Vagina (tissue), 2 donors: ENCODE measurements around the gene EYA4.

Experiments
- POLR2A ChIP-seq, 2 donors: fragments of 450-650 bp; IDR thresholded peaks; one replicate each; pipeline ENCODE4 v1.6.1; 2017; ENCODE audit warnings: antibody characterized with exemption in 2 of 2, mild to moderate bottlenecking in 2 of 2, moderate library complexity in 2 of 2
- POLR2AphosphoS5 ChIP-seq, 2 donors: sonication (generic); formaldehyde crosslinking; IDR thresholded peaks; one replicate each; pipeline ENCODE4 v1.9.0; 2017; ENCODE audit warnings: antibody characterized with exemption in 2 of 2, mild to moderate bottlenecking in 2 of 2, low read depth in 1 of 2; ENCODE audit not compliant: insufficient read depth in 1 of 2
- TF ChIP-seq, protein P1 (sequence below), 3 experiments: fragments of 450-650 bp in 2 of 3; fragments of 200-600 bp in 1 of 3; sonication (generic) in 1 of 3; IDR thresholded peaks; one replicate each; pipeline ENCODE4 v1.5.1; 2017 to 2019; ENCODE audit warnings: antibody characterized with exemption in 3 of 3, mild to moderate bottlenecking in 2 of 3, moderate library complexity in 2 of 3

DNA sequence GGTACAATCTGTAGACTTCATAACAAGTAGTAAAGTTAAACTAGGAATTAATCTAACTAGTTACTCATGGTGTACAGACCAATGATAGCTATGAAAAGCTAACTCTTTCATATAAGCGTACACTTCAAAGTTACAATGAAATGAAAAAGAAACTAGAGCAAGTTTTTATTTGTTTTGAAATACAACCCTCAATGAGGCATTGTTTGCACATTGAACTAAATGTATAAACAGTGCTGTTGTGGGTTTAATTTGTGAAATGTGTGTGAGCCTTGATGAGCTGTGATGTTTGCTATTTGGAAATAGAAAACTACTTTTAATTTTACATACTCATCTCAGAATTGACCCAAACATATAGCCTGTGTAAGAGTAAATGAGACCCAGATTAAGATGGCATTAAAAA is 11.1 kb upstream of the EYA4 start:
- TF ChIP-seq, protein P1, sequence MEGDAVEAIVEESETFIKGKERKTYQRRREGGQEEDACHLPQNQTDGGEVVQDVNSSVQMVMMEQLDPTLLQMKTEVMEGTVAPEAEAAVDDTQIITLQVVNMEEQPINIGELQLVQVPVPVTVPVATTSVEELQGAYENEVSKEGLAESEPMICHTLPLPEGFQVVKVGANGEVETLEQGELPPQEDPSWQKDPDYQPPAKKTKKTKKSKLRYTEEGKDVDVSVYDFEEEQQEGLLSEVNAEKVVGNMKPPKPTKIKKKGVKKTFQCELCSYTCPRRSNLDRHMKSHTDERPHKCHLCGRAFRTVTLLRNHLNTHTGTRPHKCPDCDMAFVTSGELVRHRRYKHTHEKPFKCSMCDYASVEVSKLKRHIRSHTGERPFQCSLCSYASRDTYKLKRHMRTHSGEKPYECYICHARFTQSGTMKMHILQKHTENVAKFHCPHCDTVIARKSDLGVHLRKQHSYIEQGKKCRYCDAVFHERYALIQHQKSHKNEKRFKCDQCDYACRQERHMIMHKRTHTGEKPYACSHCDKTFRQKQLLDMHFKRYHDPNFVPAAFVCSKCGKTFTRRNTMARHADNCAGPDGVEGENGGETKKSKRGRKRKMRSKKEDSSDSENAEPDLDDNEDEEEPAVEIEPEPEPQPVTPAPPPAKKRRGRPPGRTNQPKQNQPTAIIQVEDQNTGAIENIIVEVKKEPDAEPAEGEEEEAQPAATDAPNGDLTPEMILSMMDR (IDR thresholded peaks at IDR 0.05), result no peak
- TF ChIP-seq POLR2AphosphoS5 (IDR thresholded peaks at IDR 0.05; ENCODE audit: insufficient read depth in 1 of 2, low read depth in 1 of 2), result no peak
- no peak for TF ChIP-seq POLR2A (IDR thresholded peaks at IDR 0.05)
